GM08714 (cell line): ENCODE measurements around the gene OSCP1.

Source experiments
- H3K4me3 ChIP-seq: fragments of 200-500 bp; sonication (Bioruptor generic); 2 replicates; pipeline ENCODE4 v1.5.1; 2014; ENCODE audit warnings: mild to moderate bottlenecking, low read length, inconsistent platforms
- ZNF274 ChIP-seq: IDR thresholded peaks from 2 replicates; pipeline ENCODE4 v1.6.1; 2012; ENCODE audit warnings: mild to moderate bottlenecking, low read depth, low read length

Gene OSCP1

GRCh38 chr1:36465731-36466369 lies 15.6 kb upstream of the OSCP1 start:
- H3K4me3 ChIP-seq: no peak overlapping the region
- TF ChIP-seq ZNF274: no peak

- peak overlapping the region; percentile 83; the same call in 1 of the 2 replicates for H3K4me3 ChIP-seq
- no peak for TF ChIP-seq ZNF274
These were observed 14.5 kb upstream of the OSCP1 start for GRCh38 chr1:36464605-36465393.

- H3K4me3 ChIP-seq: peak within 1 kb of the TSS; percentile 83
- TF ChIP-seq ZNF274: no peak
These were observed 13.8 kb upstream of the OSCP1 start, which contains the start of gene MRPS15 for GRCh38 chr1:36463803-36464604. MRPS15 (minus strand) TSS chr1:36464384; CDS start chr1:36464275, 109 bp downstream.

GRCh38 chr1:36463463-36463802 lies 13.2 kb upstream of the OSCP1 start:
- H3K4me3 ChIP-seq: peak overlapping the region; percentile 83
- TF ChIP-seq ZNF274: no peak

- no peak for TF ChIP-seq ZNF274
- H3K4me3 ChIP-seq: no peak overlapping the region
These were observed 8.7 kb upstream of the OSCP1 start for GRCh38 chr1:36458910-36459309.

GRCh38 chr1:36457691-36458090 lies 7.4 kb upstream of the OSCP1 start:
- TF ChIP-seq ZNF274: no peak
- no peak overlapping the region for H3K4me3 ChIP-seq

- no peak for TF ChIP-seq ZNF274
These were observed 6.2 kb upstream of the OSCP1 start for GRCh38 chr1:36456391-36456928.

GRCh38 chr1:36455386-36455785 lies 5.1 kb upstream of the OSCP1 start:
- H3K4me3 ChIP-seq: no peak overlapping the region
- TF ChIP-seq ZNF274: no peak

More at GRCh38 chr1:36456391-36456928, 6.2 kb upstream of the OSCP1 start:
- no peak overlapping the region for H3K4me3 ChIP-seq

- TF ChIP-seq ZNF274: no peak
- no peak overlapping the region for H3K4me3 ChIP-seq
These were observed 3.5 kb upstream of the OSCP1 start for GRCh38 chr1:36453600-36454388.

- no peak for TF ChIP-seq ZNF274
- H3K4me3 ChIP-seq: no peak overlapping the region
These were observed 2.8 kb upstream of the OSCP1 start for GRCh38 chr1:36453051-36453450.

- TF ChIP-seq ZNF274: no peak
- peak overlapping the region; percentile 72; the same call in 1 of the 2 replicates for H3K4me3 ChIP-seq
These were observed 661 bp upstream of the OSCP1 start for GRCh38 chr1:36450919-36451305.

GRCh38 chr1:36448530-36449056 lies 1.7 kb downstream of the OSCP1 start:
- no peak for TF ChIP-seq ZNF274
- no peak overlapping the region for H3K4me3 ChIP-seq

- no peak for TF ChIP-seq ZNF274
- H3K4me3 ChIP-seq: no peak overlapping the region
These were observed 2.8 kb downstream of the OSCP1 start for GRCh38 chr1:36447450-36447849.

GRCh38 chr1:36446746-36447145 lies 3.5 kb downstream of the OSCP1 start:
- H3K4me3 ChIP-seq: no peak overlapping the region
- TF ChIP-seq ZNF274: no peak
